Brain microvascular endothelial cell (primary cell): Measurements from ENCODE around the gene CDH4.

Experiments
- DNase-seq: peaks from one replicate; pipeline ENCODE4 v3.0.0-alpha.2; 2020
- H3K27ac ChIP-seq: fragments of 250-450 bp; sonication (Bioruptor Pico); 2 replicates; pipeline ENCODE4 v1.5.1; 2020; ENCODE audit warnings: mild to moderate bottlenecking, moderate library complexity
- H3K27me3 ChIP-seq: fragments of 250-450 bp; sonication (Bioruptor Pico); replicated peaks from 2 replicates; pipeline ENCODE4 v1.5.1; 2020; ENCODE audit warnings: mild to moderate bottlenecking
- H3K36me3 ChIP-seq: fragments of 250-450 bp; sonication (Bioruptor Pico); replicated peaks from 2 replicates; pipeline ENCODE4 v1.5.1; 2020; ENCODE audit warnings: mild to moderate bottlenecking
- H3K4me3 ChIP-seq: 2 replicates; pipeline ENCODE4 v1.5.1; 2011; ENCODE audit warnings: low read depth, mild to moderate bottlenecking, control low read depth, low read length, moderate library complexity
- CTCF ChIP-seq: IDR thresholded peaks from 2 replicates; pipeline ENCODE4 v1.5.1; 2011; ENCODE audit warnings: low read depth, mild to moderate bottlenecking, moderate library complexity, low read length, control low read depth, inconsistent platforms; ENCODE audit errors: missing control alignments
- in situ Hi-C: cut with HindIII; loops from 2 replicates; pipeline ENCODE4 v1.10.0; 2017; ENCODE audit warnings: low sequenced_read_pairs, low pct_ligation_motif_present

The CDH4 gene

GRCh38 chr20:61549865-61550264, 297.8 kb downstream of the CDH4 start:
- in situ Hi-C loops: no loop called here
- TF ChIP-seq CTCF: no peak
- no peak overlapping the region for H3K4me3 ChIP-seq
- no peaks in the 10 kb centered on the region for H3K36me3 ChIP-seq
- H3K27ac ChIP-seq: no peak overlapping the region
- DNase-seq: no peak
- H3K27me3 ChIP-seq: no peaks in the 10 kb centered on the region

- Histone ChIP-seq H3K27ac (no peak overlapping the region), H3K27me3 (no peaks in the 10 kb centered on the region), H3K36me3 (no peaks in the 10 kb centered on the region), H3K4me3 (no peak overlapping the region)
- no peak for TF ChIP-seq CTCF
- no peak for DNase-seq
- in situ Hi-C loops: no loop called here
Observed at GRCh38 chr20:61551401-61551800, 299.3 kb downstream of the CDH4 start.

GRCh38 chr20:61554617-61555016, 302.6 kb downstream of the CDH4 start:
- Histone ChIP-seq H3K36me3 (no peaks in the 10 kb centered on the region), H3K27me3 (no peaks in the 10 kb centered on the region), H3K27ac (no peak overlapping the region), H3K4me3 (no peak overlapping the region)
- no peak for TF ChIP-seq CTCF
- no peak for DNase-seq
- in situ Hi-C loops: no loop called here

- in situ Hi-C loops: no loop called here
Observed at GRCh38 chr20:61555566-61555965, 303.5 kb downstream of the CDH4 start.

GRCh38 chr20:61556111-61556510, 304.1 kb downstream of the CDH4 start:
- DNase-seq: peak; percentile 46
- Histone ChIP-seq H3K27ac (no peak overlapping the region), H3K4me3 (no peak overlapping the region), H3K27me3 (no peaks in the 10 kb centered on the region), H3K36me3 (no peaks in the 10 kb centered on the region)
- in situ Hi-C loops: no loop called here
- TF ChIP-seq CTCF: no peak

More at GRCh38 chr20:61555566-61555965, 303.5 kb downstream of the CDH4 start:
- no peak for TF ChIP-seq CTCF
- no peak for DNase-seq
- Histone ChIP-seq H3K36me3 (no peaks in the 10 kb centered on the region), H3K4me3 (no peak overlapping the region), H3K27ac (no peak overlapping the region), H3K27me3 (no peaks in the 10 kb centered on the region)

- no peak for TF ChIP-seq CTCF
- no peaks in the 10 kb centered on the region for H3K27me3 ChIP-seq
- in situ Hi-C loops: no loop called here
- no peak for DNase-seq
- H3K36me3 ChIP-seq: no peaks in the 10 kb centered on the region
- no peak overlapping the region for H3K4me3 ChIP-seq
- no peak overlapping the region for H3K27ac ChIP-seq
Observed at GRCh38 chr20:61556673-61557072, 304.6 kb downstream of the CDH4 start.
